Caco-2 (cell line): ENCODE data around the gene GLB1L. TPM values are rescaled to one million over a fixed set of nuclear protein-coding genes. Genes with fewer than 3 reads are reported as not detected.

ENCODE experiments used
- BruUV-seq: library from RNA; stranded (reverse); fragments of 400-500 nt; replicated peaks from 2 replicates; lab custom pipeline; 2021; lab: Mats Ljungman, UMichigan
- CTCF ChIA-PET: fragments of 300-600 bp; sonication (Branson Sonifier 250); formaldehyde crosslinking; loops from one replicate; lab custom pipeline; 2022; ENCODE audit warnings: antibody characterized with exemption; lab: Charles Lee
- POLR2A ChIA-PET: fragments of 300-600 bp; sonication (Branson Sonifier 250); formaldehyde crosslinking; loops from one replicate; lab custom pipeline; 2022; ENCODE audit warnings: antibody characterized with exemption; lab: Charles Lee
- DNase-seq, 2 experiments: peaks; one replicate each; pipeline versions ENCODE4 v3.0.0 to v3.0.0-alpha.2; 2020 to 2022
- H3K27me3 ChIP-seq: replicated peaks from 2 replicates; pipeline ENCODE4 v1.6.0; 2011; ENCODE audit warnings: low read length; ENCODE audit not compliant: control insufficient read depth, insufficient read depth
- H3K36me3 ChIP-seq: 2 replicates; pipeline ENCODE4 v1.5.1; 2011; ENCODE audit warnings: low read length; ENCODE audit not compliant: control insufficient read depth, insufficient read depth
- H3K4me1 ChIP-seq: fragments of 250-450 bp; sonication (Bioruptor Pico); 2 replicates; pipeline ENCODE4 v1.5.1; 2020; ENCODE audit warnings: mild to moderate bottlenecking
- H3K4me3 ChIP-seq: 2 replicates; pipeline ENCODE4 v1.5.1; 2011; ENCODE audit warnings: low read depth, mild to moderate bottlenecking, control low read depth, low read length
- H3K9me3 ChIP-seq: fragments of 250-450 bp; sonication (Bioruptor Pico); 2 replicates; pipeline ENCODE4 v1.5.1; 2020; ENCODE audit warnings: mild to moderate bottlenecking, moderate library complexity
- H3K27ac Mint-ChIP-seq: one replicate; pipeline ENCODE4 v1.8.0; 2022; ENCODE audit warnings: mixed read lengths; ENCODE audit not compliant: unreplicated experiment
- H3K27me3 Mint-ChIP-seq: one replicate; pipeline ENCODE4 v1.8.0; 2022; ENCODE audit warnings: mixed read lengths; ENCODE audit not compliant: insufficient read depth, unreplicated experiment
- H3K36me3 Mint-ChIP-seq: one replicate; pipeline ENCODE4 v1.8.0; 2022; ENCODE audit warnings: mild to moderate bottlenecking, mixed read lengths; ENCODE audit not compliant: insufficient read depth, unreplicated experiment
- H3K4me1 Mint-ChIP-seq: one replicate; pipeline ENCODE4 v1.8.0; 2022; ENCODE audit warnings: low read depth, mixed read lengths; ENCODE audit not compliant: unreplicated experiment
- H3K4me3 Mint-ChIP-seq: one replicate; pipeline ENCODE4 v1.8.0; 2022; ENCODE audit warnings: mild to moderate bottlenecking, moderate library complexity, mixed read lengths; ENCODE audit not compliant: unreplicated experiment
- H3K9me3 Mint-ChIP-seq: one replicate; pipeline ENCODE4 v1.8.0; 2022; ENCODE audit warnings: mixed read lengths; ENCODE audit not compliant: unreplicated experiment
- CTCF ChIP-seq, 2 experiments: fragments of 200-600 bp in 1 of 2; IDR thresholded peaks; 1 replicate in 1 of 2; 2 replicates in 1 of 2; pipeline versions ENCODE4 v1.5.1 to v1.8.0; 2011 to 2022; ENCODE audit warnings: antibody characterized with exemption in 1 of 2, control low read depth in 1 of 2, inconsistent platforms in 1 of 2, low read depth in 1 of 2, low read length in 1 of 2, mild to moderate bottlenecking in 1 of 2, moderate library complexity in 1 of 2; ENCODE audit not compliant: insufficient read depth in 1 of 2, severe bottlenecking in 1 of 2, unreplicated experiment in 1 of 2
- intact Hi-C: fragments of 100-400 bp; cut with micrococcal nuclease; formaldehyde crosslinking; loops from one replicate; pipeline ENCODE4 v1.10.0; 2022; ENCODE audit not compliant: unreplicated experiment
- total RNA-seq: library from RNA; stranded (reverse); gene quantifications from 2 replicates; pipeline ENCODE4 v1.2.3, GENCODE V29; 2022

Gene GLB1L
- total RNA-seq, 1 experiment from 2014 or later, result 3.3 TPM

DNA sequence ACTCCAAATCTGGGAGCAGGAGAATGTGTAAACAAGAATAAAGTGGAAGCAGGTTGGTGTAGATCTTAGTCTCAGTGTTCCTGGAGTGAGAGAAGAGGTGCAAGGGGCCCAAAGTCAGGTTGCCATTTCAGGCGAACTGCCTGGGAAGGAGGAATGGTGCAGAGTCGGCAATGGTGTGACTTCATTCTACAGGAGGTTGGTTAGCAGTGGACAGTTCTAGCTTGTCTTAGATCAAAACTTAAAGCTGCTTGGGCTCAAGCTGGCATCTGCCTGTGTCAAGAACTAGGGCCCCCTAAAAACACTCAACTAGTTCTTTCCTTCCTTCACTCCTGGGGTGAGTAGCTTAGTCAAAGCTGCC is 3.6 kb upstream of the GLB1L start:
- H3K4me1 Mint-ChIP-seq, result peaks cover 30% of the 10 kb centered on the region
- ChIA-PET CTCF (interaction anchor here (0.6 to 2.6 kb wide), 11 partner anchors 9 to 258 kb away, joined by 3 to 25 read pairs (median 4); partner anchors contain the start of gene DNAJB2), POLR2A (interaction anchor here (0.6 to 1.5 kb wide), 10 partner anchors 18 to 250 kb away, joined by 3 to 12 read pairs (median 6); partner anchors contain the start of genes ABCB6, CNPPD1, DNAJB2 and DNPEP)
- H3K36me3 Mint-ChIP-seq, result peaks cover 18% of the 10 kb centered on the region
- no peaks in the 10 kb centered on the region for H3K27me3 Mint-ChIP-seq
- H3K27me3 ChIP-seq, result no peaks in the 10 kb centered on the region
- peaks cover 39% of the 10 kb centered on the region for H3K4me1 ChIP-seq
- TF ChIP-seq CTCF (IDR thresholded peaks at IDR 0.05; ENCODE audit: insufficient read depth in 1 of 2, low read depth in 1 of 2, low read length in 1 of 2, severe bottlenecking in 1 of 2, unreplicated experiment in 1 of 2), result no peak
- peak overlapping the region; percentile 55 for H3K27ac Mint-ChIP-seq
- no peaks in the 10 kb centered on the region for H3K9me3 ChIP-seq
- no peak overlapping the region for H3K4me3 ChIP-seq
- H3K9me3 Mint-ChIP-seq, result no peaks in the 10 kb centered on the region
- H3K36me3 ChIP-seq, result no peaks in the 10 kb centered on the region; the same call in 1 of the 2 replicates
- BruUV-seq, result no TSS peak
- no peak for DNase-seq
- intact Hi-C loops, result loop anchor here (1.0 to 2.0 kb wide), 5 partner anchors 20 to 89 kb away; partner anchors contain the start of genes ABCB6, ANKZF1, ATG9A and DNAJB2
- peak overlapping the region; percentile 20 for H3K4me3 Mint-ChIP-seq

GRCh38 chr2:219247678-219248642 is 2.7 kb upstream of the GLB1L start:
- TF ChIP-seq CTCF (IDR thresholded peaks at IDR 0.05; ENCODE audit: insufficient read depth in 1 of 2, low read depth in 1 of 2, low read length in 1 of 2, severe bottlenecking in 1 of 2, unreplicated experiment in 1 of 2), result no peak
- Mint-ChIP-seq H3K27ac (peak overlapping the region; percentile 55), H3K4me3 (peak overlapping the region; percentile 20), H3K4me1 (peaks cover 30% of the 10 kb centered on the region), H3K36me3 (peaks cover 18% of the 10 kb centered on the region), H3K9me3 (no peaks in the 10 kb centered on the region), H3K27me3 (no peaks in the 10 kb centered on the region)
- Histone ChIP-seq H3K4me3 (no peak overlapping the region), H3K27me3 (no peaks in the 10 kb centered on the region), H3K36me3 (no peaks in the 10 kb centered on the region; the same call in 1 of the 2 replicates), H3K4me1 (peaks cover 36% of the 10 kb centered on the region), H3K9me3 (no peaks in the 10 kb centered on the region)
- BruUV-seq, result no TSS peak
- DNase-seq, result peak in 1 of 2 experiments; percentile 31
- ChIA-PET CTCF (interaction anchor here (1.6 to 2.6 kb wide), 3 partner anchors 30 to 47 kb away, joined by 6 to 25 read pairs (median 25); partner anchors contain the start of gene DNAJB2), POLR2A (interaction anchor here (0.6 to 1.5 kb wide), 4 partner anchors 23 to 140 kb away, joined by 3 to 7 read pairs (median 4); partner anchors contain the start of genes CNPPD1, DNAJB2 and DNPEP)
- intact Hi-C loops, result loop anchor here (2.0 kb wide), 1 partner anchor 47 kb away; no protein-coding TSS in a partner anchor

DNA sequence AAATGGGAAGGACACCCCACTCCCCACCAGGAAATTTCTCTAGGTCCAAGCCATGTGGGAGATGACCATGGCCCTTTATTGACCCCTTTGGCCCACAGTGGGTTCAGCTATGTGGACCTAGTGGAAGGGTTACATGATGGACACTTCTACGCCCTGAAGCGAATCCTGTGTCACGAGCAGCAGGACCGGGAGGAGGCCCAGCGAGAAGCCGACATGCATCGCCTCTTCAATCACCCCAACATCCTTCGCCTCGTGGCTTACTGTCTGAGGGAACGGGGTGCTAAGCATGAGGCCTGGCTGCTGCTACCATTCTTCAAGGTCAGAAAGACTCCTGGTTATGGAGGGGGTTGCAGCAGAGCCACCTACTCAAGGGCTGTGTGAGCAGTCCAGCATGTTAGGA is 1.3 kb upstream of the GLB1L start:
- TF ChIP-seq CTCF (IDR thresholded peaks at IDR 0.05; ENCODE audit: insufficient read depth in 1 of 2, low read depth in 1 of 2, low read length in 1 of 2, severe bottlenecking in 1 of 2, unreplicated experiment in 1 of 2), result no peak
- intact Hi-C loops, result no loop called here
- Histone ChIP-seq H3K9me3 (no peaks in the 10 kb centered on the region), H3K36me3 (no peaks in the 10 kb centered on the region; the same call in 1 of the 2 replicates), H3K27me3 (no peaks in the 10 kb centered on the region), H3K4me1 (peaks cover 33% of the 10 kb centered on the region), H3K4me3 (no peak overlapping the region)
- Mint-ChIP-seq H3K27me3 (no peaks in the 10 kb centered on the region), H3K4me3 (peak overlapping the region; percentile 82), H3K4me1 (peaks cover 30% of the 10 kb centered on the region), H3K9me3 (no peaks in the 10 kb centered on the region), H3K36me3 (peaks cover 18% of the 10 kb centered on the region), H3K27ac (no peak overlapping the region)
- ChIA-PET CTCF (no interaction called here), POLR2A (interaction anchor here (2.2 kb wide), 1 partner anchor 40 kb away, joined by 14 read pairs; the partner anchor contains the start of gene ZFAND2B)
- BruUV-seq, result no TSS peak
- DNase-seq, result no peak
